GM12801 (cell line): ENCODE data around the gene ATP8A1.

Experiments
- TF ChIP-seq, protein P1 (sequence below): IDR thresholded peaks from one replicate; pipeline ENCODE4 v1.5.1; 2011; ENCODE audit warnings: control low read depth; ENCODE audit not compliant: insufficient read length; ENCODE audit errors: extremely low read depth

The ATP8A1 gene

DNA sequence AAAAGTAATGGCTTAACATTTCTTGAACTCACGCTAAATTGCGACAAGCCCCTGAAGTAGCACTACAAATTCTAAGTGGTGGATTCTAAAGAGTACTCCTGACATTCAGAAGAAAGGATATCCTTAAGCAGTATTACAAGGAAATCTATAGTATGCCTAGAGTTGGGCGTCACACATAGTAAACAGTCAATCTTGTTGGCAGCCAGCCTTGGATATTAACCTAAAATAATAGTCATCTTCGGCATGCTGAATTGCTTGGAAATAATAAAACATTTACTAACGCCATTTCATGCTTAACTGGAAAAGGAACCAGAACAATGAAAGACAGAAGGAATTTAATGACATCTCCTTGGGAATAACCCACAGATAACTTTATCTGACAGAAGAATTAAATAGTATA lies 18.6 kb downstream of the ATP8A1 start:
- TF ChIP-seq, protein P1, sequence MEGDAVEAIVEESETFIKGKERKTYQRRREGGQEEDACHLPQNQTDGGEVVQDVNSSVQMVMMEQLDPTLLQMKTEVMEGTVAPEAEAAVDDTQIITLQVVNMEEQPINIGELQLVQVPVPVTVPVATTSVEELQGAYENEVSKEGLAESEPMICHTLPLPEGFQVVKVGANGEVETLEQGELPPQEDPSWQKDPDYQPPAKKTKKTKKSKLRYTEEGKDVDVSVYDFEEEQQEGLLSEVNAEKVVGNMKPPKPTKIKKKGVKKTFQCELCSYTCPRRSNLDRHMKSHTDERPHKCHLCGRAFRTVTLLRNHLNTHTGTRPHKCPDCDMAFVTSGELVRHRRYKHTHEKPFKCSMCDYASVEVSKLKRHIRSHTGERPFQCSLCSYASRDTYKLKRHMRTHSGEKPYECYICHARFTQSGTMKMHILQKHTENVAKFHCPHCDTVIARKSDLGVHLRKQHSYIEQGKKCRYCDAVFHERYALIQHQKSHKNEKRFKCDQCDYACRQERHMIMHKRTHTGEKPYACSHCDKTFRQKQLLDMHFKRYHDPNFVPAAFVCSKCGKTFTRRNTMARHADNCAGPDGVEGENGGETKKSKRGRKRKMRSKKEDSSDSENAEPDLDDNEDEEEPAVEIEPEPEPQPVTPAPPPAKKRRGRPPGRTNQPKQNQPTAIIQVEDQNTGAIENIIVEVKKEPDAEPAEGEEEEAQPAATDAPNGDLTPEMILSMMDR: no peak

DNA sequence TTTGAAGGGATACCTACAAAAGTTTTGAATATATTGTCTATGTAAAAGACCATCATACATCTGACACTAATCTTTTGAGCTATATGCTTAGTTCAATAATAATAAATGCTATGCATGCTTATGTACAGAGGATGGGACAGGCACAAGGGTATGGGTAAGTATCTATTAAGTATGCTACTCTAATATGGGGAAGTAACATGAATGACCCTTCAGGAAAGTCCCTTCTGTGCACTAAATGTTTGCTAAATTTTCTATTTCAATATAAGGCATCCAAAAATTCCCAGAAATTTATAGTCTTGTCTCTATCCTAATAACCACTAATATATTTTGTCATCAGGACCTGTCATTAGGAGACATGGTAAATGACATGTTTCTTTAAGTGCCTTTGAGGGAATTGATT lies 19.0 kb downstream of the ATP8A1 start:
- TF ChIP-seq, protein P1: no peak

DNA sequence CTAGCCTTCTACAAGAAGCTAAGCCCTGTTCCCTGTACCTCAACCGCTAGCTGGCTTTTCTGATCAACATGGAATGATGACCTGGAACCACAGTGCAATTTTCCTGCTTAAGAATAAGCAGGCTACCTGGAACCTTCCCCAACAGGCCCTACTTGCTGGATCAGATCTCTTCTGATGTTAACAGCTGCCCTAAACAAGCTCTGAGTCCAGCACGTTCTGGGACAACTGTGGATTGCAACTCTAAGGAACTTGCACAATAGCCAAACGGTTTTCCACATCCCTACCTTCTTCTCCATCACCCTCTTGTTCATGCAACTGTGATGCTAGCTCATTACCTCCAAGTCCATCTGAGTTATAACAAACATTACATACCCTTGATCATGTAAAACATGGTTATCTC lies 19.8 kb downstream of the ATP8A1 start:
- TF ChIP-seq, protein P1: no peak

DNA sequence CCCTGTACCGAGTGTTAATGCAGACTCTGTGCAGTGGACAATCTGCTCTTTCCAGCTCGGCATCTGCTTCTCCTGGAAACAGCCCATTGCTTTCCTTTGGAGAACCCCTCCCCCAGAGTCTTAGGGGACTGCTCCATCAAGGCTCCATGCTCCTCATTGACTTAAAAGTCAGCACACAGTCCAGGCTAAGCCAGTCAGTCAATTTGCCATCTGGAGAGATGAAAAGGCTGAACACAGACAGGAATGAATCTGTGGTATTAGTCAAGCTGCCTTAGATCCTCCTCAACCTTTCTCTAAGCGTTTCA lies 20.3 kb downstream of the ATP8A1 start:
- TF ChIP-seq, protein P1: no peak

DNA sequence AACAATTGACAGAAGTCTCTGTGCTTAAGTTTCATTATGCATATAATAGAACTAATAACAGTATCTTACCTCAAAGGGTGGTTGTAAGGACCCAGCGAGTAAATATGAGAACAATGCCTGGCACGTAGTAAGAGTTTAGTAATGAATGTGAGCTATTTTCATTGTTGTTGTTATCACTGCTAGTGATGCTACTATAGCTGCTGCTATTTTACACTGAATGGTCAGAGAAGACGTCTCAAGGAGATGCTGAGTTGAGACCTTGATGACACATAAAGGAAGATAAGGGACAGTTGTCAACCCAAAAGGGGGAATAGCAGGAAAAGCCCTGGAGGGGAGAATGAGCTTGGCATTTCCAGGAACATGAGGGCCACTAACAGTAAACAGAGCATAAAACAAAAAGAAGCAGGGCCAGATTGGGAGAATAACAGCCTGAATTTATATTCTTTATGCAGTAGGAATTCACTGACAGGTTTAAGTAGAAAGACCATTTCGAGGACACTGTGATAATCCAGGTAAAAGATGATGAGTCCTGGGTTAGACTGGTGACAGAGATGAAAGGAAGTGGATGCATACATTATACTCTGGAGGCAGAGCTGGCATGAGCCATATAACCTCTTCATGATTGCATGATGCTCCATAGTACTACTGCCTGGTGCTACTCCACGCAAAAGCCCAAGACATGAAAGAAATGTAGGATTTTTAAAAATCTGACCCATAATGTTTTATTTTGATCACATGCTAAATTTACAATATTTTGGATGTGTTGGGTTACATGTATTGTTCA lies 23.1 kb downstream of the ATP8A1 start:
- TF ChIP-seq, protein P1: no peak

DNA sequence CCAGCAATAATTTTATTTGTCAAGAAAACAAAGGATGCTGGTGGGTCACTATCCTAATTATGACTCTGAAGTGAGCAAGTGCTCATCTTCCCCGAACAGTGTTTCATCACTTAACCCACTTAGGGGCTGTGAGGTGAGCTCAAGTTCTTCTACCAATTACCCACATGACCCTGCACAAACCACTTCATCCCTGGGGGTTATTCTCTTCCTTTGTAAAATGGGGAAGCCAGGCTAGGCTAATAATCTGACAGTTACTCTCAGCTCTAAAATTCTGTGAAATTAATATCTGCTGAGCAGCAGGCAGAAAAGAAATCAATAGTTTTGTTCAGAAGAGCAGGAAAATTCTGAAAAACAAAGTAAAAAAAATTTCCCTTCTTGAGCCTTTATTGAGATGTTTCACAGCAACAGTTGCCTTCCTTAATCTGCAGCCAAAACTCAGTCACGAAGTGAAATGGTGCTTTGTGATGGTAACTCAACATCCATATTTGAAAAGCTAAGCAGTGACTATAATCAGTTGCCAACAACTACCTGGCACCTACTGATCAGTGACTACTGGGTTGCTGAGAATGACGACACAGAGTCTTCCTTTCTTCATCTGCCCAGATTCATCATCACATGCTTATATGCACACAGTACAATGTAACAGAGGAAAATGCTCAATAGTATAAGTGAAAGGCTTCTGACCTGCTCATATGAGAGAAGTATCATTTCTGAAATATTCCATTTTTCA lies 24.1 kb downstream of the ATP8A1 start:
- TF ChIP-seq, protein P1: no peak

DNA sequence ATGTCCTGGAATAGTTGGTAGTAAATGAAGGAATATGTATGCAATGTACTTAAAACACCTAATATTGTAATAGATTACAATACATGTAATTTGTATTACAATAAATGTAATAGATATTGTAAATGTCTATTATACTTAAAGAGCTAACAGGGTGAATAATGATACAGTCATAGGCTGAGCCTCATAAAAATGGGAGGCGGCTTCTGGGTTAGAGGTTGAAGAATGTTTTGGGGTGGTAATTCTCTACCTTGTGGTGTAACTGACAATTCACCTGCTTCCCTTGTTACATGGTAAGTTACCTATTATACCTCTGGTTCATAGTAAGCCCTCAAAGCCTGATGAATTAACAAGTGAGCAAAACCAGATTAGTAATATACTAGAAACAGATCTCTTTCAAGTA lies 26.0 kb downstream of the ATP8A1 start:
- TF ChIP-seq, protein P1: no peak
